Measurements from ENCODE around the gene ZNRF4. TPM values are rescaled to one million over a fixed set of nuclear protein-coding genes. Genes with fewer than 3 reads are reported as not detected.

Gene ZNRF4
- total and polyA plus RNA-seq, 10 of the 15 experiments (the other 5 are each of a cell fraction or from before 2014, with no cell fraction given): not detected

- no peak for TF ChIP-seq BCL3 (IDR thresholded peaks at IDR 0.05; ENCODE audit: borderline replicate concordance, insufficient read depth, low read depth, low read length, poor library complexity, severe bottlenecking)
- TF ChIP-seq, protein P1, sequence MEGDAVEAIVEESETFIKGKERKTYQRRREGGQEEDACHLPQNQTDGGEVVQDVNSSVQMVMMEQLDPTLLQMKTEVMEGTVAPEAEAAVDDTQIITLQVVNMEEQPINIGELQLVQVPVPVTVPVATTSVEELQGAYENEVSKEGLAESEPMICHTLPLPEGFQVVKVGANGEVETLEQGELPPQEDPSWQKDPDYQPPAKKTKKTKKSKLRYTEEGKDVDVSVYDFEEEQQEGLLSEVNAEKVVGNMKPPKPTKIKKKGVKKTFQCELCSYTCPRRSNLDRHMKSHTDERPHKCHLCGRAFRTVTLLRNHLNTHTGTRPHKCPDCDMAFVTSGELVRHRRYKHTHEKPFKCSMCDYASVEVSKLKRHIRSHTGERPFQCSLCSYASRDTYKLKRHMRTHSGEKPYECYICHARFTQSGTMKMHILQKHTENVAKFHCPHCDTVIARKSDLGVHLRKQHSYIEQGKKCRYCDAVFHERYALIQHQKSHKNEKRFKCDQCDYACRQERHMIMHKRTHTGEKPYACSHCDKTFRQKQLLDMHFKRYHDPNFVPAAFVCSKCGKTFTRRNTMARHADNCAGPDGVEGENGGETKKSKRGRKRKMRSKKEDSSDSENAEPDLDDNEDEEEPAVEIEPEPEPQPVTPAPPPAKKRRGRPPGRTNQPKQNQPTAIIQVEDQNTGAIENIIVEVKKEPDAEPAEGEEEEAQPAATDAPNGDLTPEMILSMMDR (IDR thresholded peaks at IDR 0.05 in 2 of 3, conservative IDR thresholded peaks at IDR 0.05 in 1 of 3; ENCODE audit: control insufficient read depth in 2 of 3, extremely low read depth in 1 of 3, insufficient read depth in 1 of 3, low read depth in 3 of 3, low read length in 3 of 3): no peak
- TF ChIP-seq CHD2 (IDR thresholded peaks at IDR 0.05; ENCODE audit: borderline replicate concordance, low read depth, low read length): no peak
- no peak for TF ChIP-seq CEBPB (IDR thresholded peaks at IDR 0.05; ENCODE audit: borderline replicate concordance in 1 of 2, low read depth in 2 of 2, low read length in 2 of 2)
- no peak for TF ChIP-seq ZNF207 (IDR thresholded peaks at IDR 0.05; ENCODE audit: borderline replicate concordance)
Observed at GRCh38 chr19:5417495-5418436, 37.5 kb upstream of the ZNRF4 start (continued).

- 35% methylated on average over 6 of the region's 6 CpGs for WGBS (ENCODE audit: insufficient coverage, insufficient replicate concordance, low lambda C conversion rate, missing lambda C conversion rate)
- DNase-seq (ENCODE audit: low read depth, low spot score): no peak
- no peak for ATAC-seq
- ChIA-PET RAD21 (ENCODE audit: unreplicated experiment) (no interaction called here), POLR2A (no interaction called here), CTCF (no interaction called here), SMC1A (ENCODE audit: uncharacterized antibody, unreplicated experiment) (no interaction called here)
- Histone ChIP-seq H3K4me1 (ENCODE audit: control insufficient read depth, insufficient read depth, low read length) (no peaks in the 10 kb centered on the region), H3K9me3 (replicated peaks; ENCODE audit: control insufficient read depth, insufficient read depth, low read length) (no peaks in the 10 kb centered on the region), H3K79me2 (ENCODE audit: control insufficient read depth, insufficient read depth, low read length) (no peaks in the 10 kb centered on the region), H2AFZ (ENCODE audit: control insufficient read depth, low read depth, low read length) (no peak overlapping the region), H3K9ac (ENCODE audit: control insufficient read depth, insufficient read depth, low read length) (no peak overlapping the region), H4K20me1 (ENCODE audit: control insufficient read depth, insufficient read depth) (no peaks in the 10 kb centered on the region), H3K27ac (ENCODE audit: control insufficient read depth, insufficient read depth) (no peak overlapping the region), H3K4me3 (no peak overlapping the region), H3K4me2 (ENCODE audit: control insufficient read depth, insufficient read depth) (no peak overlapping the region), H3K36me3 (ENCODE audit: control insufficient read depth in 2 of 2, insufficient read depth in 2 of 2, low read length in 1 of 2) (no peaks in the 10 kb centered on the region), H3K27me3 (replicated peaks in 1 of 2; ENCODE audit: control insufficient read depth in 2 of 2, insufficient read depth in 2 of 2, low read length in 1 of 2) (no peaks in the 10 kb centered on the region)
- intact Hi-C loops (cut with micrococcal nuclease; ENCODE audit: unreplicated experiment): no loop called here
- FAIRE-seq: no peak
- in situ Hi-C loops (cut with MboI): no loop called here
- no TSS peak for BruUV-seq (replicated peaks)
- no peak for TF ChIP-seq ASH2L (IDR thresholded peaks at IDR 0.05; ENCODE audit: borderline replicate concordance, low read depth)
- TF ChIP-seq, protein P2, sequence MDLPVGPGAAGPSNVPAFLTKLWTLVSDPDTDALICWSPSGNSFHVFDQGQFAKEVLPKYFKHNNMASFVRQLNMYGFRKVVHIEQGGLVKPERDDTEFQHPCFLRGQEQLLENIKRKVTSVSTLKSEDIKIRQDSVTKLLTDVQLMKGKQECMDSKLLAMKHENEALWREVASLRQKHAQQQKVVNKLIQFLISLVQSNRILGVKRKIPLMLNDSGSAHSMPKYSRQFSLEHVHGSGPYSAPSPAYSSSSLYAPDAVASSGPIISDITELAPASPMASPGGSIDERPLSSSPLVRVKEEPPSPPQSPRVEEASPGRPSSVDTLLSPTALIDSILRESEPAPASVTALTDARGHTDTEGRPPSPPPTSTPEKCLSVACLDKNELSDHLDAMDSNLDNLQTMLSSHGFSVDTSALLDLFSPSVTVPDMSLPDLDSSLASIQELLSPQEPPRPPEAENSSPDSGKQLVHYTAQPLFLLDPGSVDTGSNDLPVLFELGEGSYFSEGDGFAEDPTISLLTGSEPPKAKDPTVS (IDR thresholded peaks at IDR 0.05; ENCODE audit: low read depth, low read length): no peak
- TF ChIP-seq, protein P3, sequence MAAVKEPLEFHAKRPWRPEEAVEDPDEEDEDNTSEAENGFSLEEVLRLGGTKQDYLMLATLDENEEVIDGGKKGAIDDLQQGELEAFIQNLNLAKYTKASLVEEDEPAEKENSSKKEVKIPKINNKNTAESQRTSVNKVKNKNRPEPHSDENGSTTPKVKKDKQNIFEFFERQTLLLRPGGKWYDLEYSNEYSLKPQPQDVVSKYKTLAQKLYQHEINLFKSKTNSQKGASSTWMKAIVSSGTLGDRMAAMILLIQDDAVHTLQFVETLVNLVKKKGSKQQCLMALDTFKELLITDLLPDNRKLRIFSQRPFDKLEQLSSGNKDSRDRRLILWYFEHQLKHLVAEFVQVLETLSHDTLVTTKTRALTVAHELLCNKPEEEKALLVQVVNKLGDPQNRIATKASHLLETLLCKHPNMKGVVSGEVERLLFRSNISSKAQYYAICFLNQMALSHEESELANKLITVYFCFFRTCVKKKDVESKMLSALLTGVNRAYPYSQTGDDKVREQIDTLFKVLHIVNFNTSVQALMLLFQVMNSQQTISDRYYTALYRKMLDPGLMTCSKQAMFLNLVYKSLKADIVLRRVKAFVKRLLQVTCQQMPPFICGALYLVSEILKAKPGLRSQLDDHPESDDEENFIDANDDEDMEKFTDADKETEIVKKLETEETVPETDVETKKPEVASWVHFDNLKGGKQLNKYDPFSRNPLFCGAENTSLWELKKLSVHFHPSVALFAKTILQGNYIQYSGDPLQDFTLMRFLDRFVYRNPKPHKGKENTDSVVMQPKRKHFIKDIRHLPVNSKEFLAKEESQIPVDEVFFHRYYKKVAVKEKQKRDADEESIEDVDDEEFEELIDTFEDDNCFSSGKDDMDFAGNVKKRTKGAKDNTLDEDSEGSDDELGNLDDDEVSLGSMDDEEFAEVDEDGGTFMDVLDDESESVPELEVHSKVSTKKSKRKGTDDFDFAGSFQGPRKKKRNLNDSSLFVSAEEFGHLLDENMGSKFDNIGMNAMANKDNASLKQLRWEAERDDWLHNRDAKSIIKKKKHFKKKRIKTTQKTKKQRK (IDR thresholded peaks at IDR 0.05; ENCODE audit: low read depth, low read length): no peak
- TF ChIP-seq STAT1 (conservative IDR thresholded peaks at IDR 0.05): no peak
- TF ChIP-seq GATAD2B (conservative IDR thresholded peaks at IDR 0.05; ENCODE audit: low read depth): no peak
- no peak for TF ChIP-seq MTA2 (IDR thresholded peaks at IDR 0.05; ENCODE audit: low read depth)
- TF ChIP-seq LARP7 (IDR thresholded peaks at IDR 0.05): no peak
- TF ChIP-seq ZSCAN29 (IDR thresholded peaks at IDR 0.05): no peak
Observed at GRCh38 chr19:5418677-5419076, 36.5 kb upstream of the ZNRF4 start.

All from GM12878 (cell line).